ENCODE results near the gene CD80.
"Not testable (repeated sequence)": the region's sequence is repeated elsewhere in the genome, so short reads cannot be mapped to it uniquely, and the experiment has no call there.

The CD80 gene

DNA sequence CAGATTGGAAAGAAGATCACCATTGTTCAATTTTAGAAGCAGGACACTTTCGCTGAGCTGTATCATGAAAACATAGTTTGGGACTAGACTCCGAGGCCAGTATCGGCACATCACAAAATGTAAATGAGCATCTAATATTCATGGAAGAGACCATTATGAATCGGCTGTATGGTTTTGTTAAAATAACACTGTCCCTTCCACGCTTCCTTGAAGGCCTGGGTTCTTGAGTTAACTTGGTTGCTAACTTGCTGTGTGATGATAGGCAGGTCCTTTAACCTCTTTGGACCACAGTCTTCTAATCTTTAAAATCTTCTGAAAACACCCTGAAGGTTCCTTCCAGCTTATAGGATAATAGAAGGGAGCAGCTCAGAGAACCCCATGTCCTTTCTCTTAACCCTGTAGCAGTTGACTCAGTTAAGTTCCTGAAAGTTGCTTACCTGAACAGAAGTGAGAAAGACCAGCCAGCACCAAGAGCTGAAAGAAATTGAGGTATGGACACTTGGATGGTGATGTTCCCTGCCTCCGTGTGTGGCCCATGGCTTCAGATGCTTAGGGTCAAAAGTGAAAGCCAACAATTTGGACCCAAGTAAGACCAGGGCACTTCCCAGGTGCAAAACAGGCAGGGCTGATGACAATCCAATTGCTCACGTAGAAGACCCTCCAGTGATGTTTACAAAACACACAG, 2.1 kb downstream of the CD80 start:
- Histone ChIP-seq H3K36me3 (ENCODE audit: insufficient read depth, low read length) (no peaks in the 10 kb centered on the region), H3K4me3 (no peak overlapping the region), H3K9me3 (ENCODE audit: low read depth, low read length) (no peaks in the 10 kb centered on the region), H3K9ac (ENCODE audit: insufficient read length) (no peak overlapping the region), H3K27ac (no peak overlapping the region)
- no peak for DNase-seq (ENCODE audit: low read depth, low spot score)
- TF ChIP-seq POLR2AphosphoS5 (IDR thresholded peaks at IDR 0.05; ENCODE audit: borderline replicate concordance, low read depth, low read length) = no peak
- no peak for TF ChIP-seq FOXP2 (optimal IDR thresholded peaks at IDR 0.05; ENCODE audit: control extremely low read depth, extremely low read length, insufficient read depth)
- no peak for TF ChIP-seq EZH2 (IDR thresholded peaks at IDR 0.05)

GRCh38 chr3:119555929-119556328, 3.5 kb downstream of the CD80 start:
- H3K9me3 ChIP-seq (ENCODE audit: low read depth, low read length) = no peaks in the 10 kb centered on the region
- TF ChIP-seq EZH2 (IDR thresholded peaks at IDR 0.05) = no peak
- no peak for TF ChIP-seq FOXP2 (optimal IDR thresholded peaks at IDR 0.05; ENCODE audit: control extremely low read depth, extremely low read length, insufficient read depth)
- H3K9ac ChIP-seq (ENCODE audit: insufficient read length) = no peak overlapping the region
- no peaks in the 10 kb centered on the region for H3K36me3 ChIP-seq (ENCODE audit: insufficient read depth, low read length)
- no peak overlapping the region for H3K4me3 ChIP-seq
- DNase-seq (ENCODE audit: low read depth, low spot score) = no peak
- no peak overlapping the region for H3K27ac ChIP-seq

DNA sequence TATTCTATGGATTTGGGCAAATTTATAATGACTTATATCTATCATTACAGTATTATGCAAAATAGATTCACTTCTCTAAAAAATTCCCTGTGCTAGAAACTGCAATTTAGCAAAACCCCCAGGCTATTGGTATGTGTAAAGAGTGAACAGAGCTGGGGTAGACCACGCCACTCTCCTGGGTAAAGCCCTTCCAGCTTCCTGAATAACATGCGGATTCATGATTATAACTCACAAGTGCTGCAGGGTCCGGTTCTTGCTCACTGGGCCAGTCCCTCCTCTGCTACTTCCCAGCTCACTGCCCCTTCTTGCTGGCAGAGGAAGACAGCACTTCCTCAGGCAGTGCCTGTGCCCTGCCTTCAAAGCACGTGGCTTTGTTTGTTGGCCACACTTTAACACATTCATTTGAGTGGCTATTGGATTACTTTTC, 4.1 kb downstream of the CD80 start:
- Histone ChIP-seq H3K36me3 (ENCODE audit: insufficient read depth, low read length) (no peaks in the 10 kb centered on the region), H3K27ac (no peak overlapping the region), H3K9ac (ENCODE audit: insufficient read length) (no peak overlapping the region), H3K4me3 (no peak overlapping the region), H3K9me3 (ENCODE audit: low read depth, low read length) (no peaks in the 10 kb centered on the region)
- TF ChIP-seq POLR2AphosphoS5 (IDR thresholded peaks at IDR 0.05; ENCODE audit: borderline replicate concordance, low read depth, low read length) (no peak), EZH2 (IDR thresholded peaks at IDR 0.05) (no peak), FOXP2 (optimal IDR thresholded peaks at IDR 0.05; ENCODE audit: control extremely low read depth, extremely low read length, insufficient read depth) (no peak)
- no peak for DNase-seq (ENCODE audit: low read depth, low spot score)

- H3K27ac ChIP-seq = no peak overlapping the region
- no peak overlapping the region for H3K9ac ChIP-seq (ENCODE audit: insufficient read length)
- H3K36me3 ChIP-seq (ENCODE audit: insufficient read depth, low read length) = no peaks in the 10 kb centered on the region
- no peak overlapping the region for H3K4me3 ChIP-seq
- no peak for DNase-seq (ENCODE audit: low read depth, low spot score)
- no peaks in the 10 kb centered on the region for H3K9me3 ChIP-seq (ENCODE audit: low read depth, low read length)
- TF ChIP-seq POLR2AphosphoS5 (IDR thresholded peaks at IDR 0.05; ENCODE audit: borderline replicate concordance, low read depth, low read length) (no peak), EZH2 (IDR thresholded peaks at IDR 0.05) (no peak), FOXP2 (optimal IDR thresholded peaks at IDR 0.05; ENCODE audit: control extremely low read depth, extremely low read length, insufficient read depth) (no peak)
Observed at GRCh38 chr3:119553823-119554415, 5.5 kb downstream of the CD80 start.

- not testable (repeated sequence) for H3K9ac ChIP-seq (ENCODE audit: insufficient read length); H3K36me3 ChIP-seq (ENCODE audit: insufficient read depth, low read length); H3K4me3 ChIP-seq; DNase-seq (ENCODE audit: low read depth, low spot score); H3K27ac ChIP-seq; H3K9me3 ChIP-seq (ENCODE audit: low read depth, low read length)
Observed at GRCh38 chr3:119552928-119553327, 6.5 kb downstream of the CD80 start.

DNA sequence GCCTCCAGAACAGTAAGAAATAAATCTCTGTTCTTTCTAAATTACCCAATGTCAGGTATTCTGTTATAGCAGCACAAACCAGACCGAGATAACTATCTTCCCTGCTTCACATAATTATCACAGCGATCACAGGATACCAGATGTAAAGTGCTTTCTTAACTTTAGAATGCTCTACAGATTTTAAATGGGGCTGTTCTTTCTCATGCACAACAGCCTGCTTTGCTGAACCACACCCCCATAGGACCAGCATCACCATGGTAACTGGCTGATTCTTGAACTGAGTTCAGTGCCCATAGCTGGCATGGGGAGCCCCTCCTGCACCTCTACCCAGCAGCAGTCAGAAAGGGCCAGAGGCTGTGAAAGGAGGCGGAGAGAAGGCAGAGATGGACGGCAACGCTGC, 7.8 kb downstream of the CD80 start:
- H3K9ac ChIP-seq (ENCODE audit: insufficient read length) = no peak overlapping the region
- no peak for TF ChIP-seq POLR2AphosphoS5 (IDR thresholded peaks at IDR 0.05; ENCODE audit: borderline replicate concordance, low read depth, low read length)
- no peak for TF ChIP-seq FOXP2 (optimal IDR thresholded peaks at IDR 0.05; ENCODE audit: control extremely low read depth, extremely low read length, insufficient read depth)
- TF ChIP-seq EZH2 (IDR thresholded peaks at IDR 0.05) = no peak

GRCh38 chr3:119550192-119550910, 9.1 kb downstream of the CD80 start:
- Histone ChIP-seq H3K36me3 (ENCODE audit: insufficient read depth, low read length) (no peaks in the 10 kb centered on the region), H3K9ac (ENCODE audit: insufficient read length) (no peak overlapping the region), H3K9me3 (ENCODE audit: low read depth, low read length) (no peaks in the 10 kb centered on the region), H3K27ac (no peak overlapping the region), H3K4me3 (no peak overlapping the region)
- no peak for DNase-seq (ENCODE audit: low read depth, low spot score)
- TF ChIP-seq EZH2 (IDR thresholded peaks at IDR 0.05) (no peak), POLR2AphosphoS5 (IDR thresholded peaks at IDR 0.05; ENCODE audit: borderline replicate concordance, low read depth, low read length) (no peak), FOXP2 (optimal IDR thresholded peaks at IDR 0.05; ENCODE audit: control extremely low read depth, extremely low read length, insufficient read depth) (no peak)

More for the DNA sequence above, 7.8 kb downstream of the CD80 start:
- DNase-seq (ENCODE audit: low read depth, low spot score) = no peak
- no peak overlapping the region for H3K4me3 ChIP-seq
- H3K27ac ChIP-seq = no peak overlapping the region
- H3K36me3 ChIP-seq (ENCODE audit: insufficient read depth, low read length) = no peaks in the 10 kb centered on the region
- no peaks in the 10 kb centered on the region for H3K9me3 ChIP-seq (ENCODE audit: low read depth, low read length)

GRCh38 chr3:119548341-119548740, 11.1 kb downstream of the CD80 start:
- H3K4me3 ChIP-seq = no peak overlapping the region
- DNase-seq (ENCODE audit: low read depth, low spot score) = no peak
- no peaks in the 10 kb centered on the region for H3K9me3 ChIP-seq (ENCODE audit: low read depth, low read length)
- H3K36me3 ChIP-seq (ENCODE audit: insufficient read depth, low read length) = no peaks in the 10 kb centered on the region
- no peak overlapping the region for H3K9ac ChIP-seq (ENCODE audit: insufficient read length)
- H3K27ac ChIP-seq = no peak overlapping the region
- TF ChIP-seq FOXP2 (optimal IDR thresholded peaks at IDR 0.05; ENCODE audit: control extremely low read depth, extremely low read length, insufficient read depth) (no peak), EZH2 (IDR thresholded peaks at IDR 0.05) (no peak), POLR2AphosphoS5 (IDR thresholded peaks at IDR 0.05; ENCODE audit: borderline replicate concordance, low read depth, low read length) (no peak)

Data from SK-N-MC (cell line).